GM18511 (cell line): Measurements from ENCODE around the gene WTIP.
"Not testable (repeated sequence)": the region's sequence is repeated elsewhere in the genome, so short reads cannot be mapped to it uniquely, and the experiment has no call there.

Experiments
- ATAC-seq: cut with Tn5 transposase; IDR thresholded peaks from one replicate; pipeline ENCODE4 v1.9.1; 2021; ENCODE audit warnings: mild to moderate bottlenecking, moderate library complexity; ENCODE audit not compliant: unreplicated experiment

The WTIP gene

GRCh38 chr19:34480971-34481841, at the start of gene WTIP:
WTIP (plus strand) TSS chr19:34481758; CDS start chr19:34481975, 217 bp downstream.
- ATAC-seq = no peak

- no peak for ATAC-seq
Measured at GRCh38 chr19:34432797-34433196, 48.8 kb upstream of the WTIP start.

- no peak for ATAC-seq
Measured at GRCh38 chr19:34436716-34437115, 44.8 kb upstream of the WTIP start.

- ATAC-seq = no peak
Measured at GRCh38 chr19:34448191-34448590, 33.4 kb upstream of the WTIP start.

GRCh38 chr19:34452723-34453122, 28.8 kb upstream of the WTIP start:
- no peak for ATAC-seq

- ATAC-seq = no peak
Measured at GRCh38 chr19:34454091-34454490, 27.5 kb upstream of the WTIP start.

- ATAC-seq = no peak
Measured at GRCh38 chr19:34454685-34455084, 26.9 kb upstream of the WTIP start.

- not testable (repeated sequence) for ATAC-seq
Measured at GRCh38 chr19:34455783-34456480, 25.6 kb upstream of the WTIP start.

- ATAC-seq = no peak
Measured at GRCh38 chr19:34457446-34457845, 24.1 kb upstream of the WTIP start.

GRCh38 chr19:34458677-34459076, 22.9 kb upstream of the WTIP start:
- ATAC-seq = no peak

- ATAC-seq = no peak
Measured at GRCh38 chr19:34459614-34460013, 21.9 kb upstream of the WTIP start.

- no peak for ATAC-seq
Measured at GRCh38 chr19:34461375-34462100, 20.0 kb upstream of the WTIP start.

- not testable (repeated sequence) for ATAC-seq
Measured at GRCh38 chr19:34464785-34465184, 16.8 kb upstream of the WTIP start.

GRCh38 chr19:34468409-34468808, 13.1 kb upstream of the WTIP start:
- ATAC-seq = no peak

GRCh38 chr19:34469026-34469425, 12.5 kb upstream of the WTIP start:
- not testable (repeated sequence) for ATAC-seq

- no peak for ATAC-seq
Measured at GRCh38 chr19:34471906-34472700, 9.5 kb upstream of the WTIP start.

- no peak for ATAC-seq
Measured at GRCh38 chr19:34474233-34474989, 7.1 kb upstream of the WTIP start.

- no peak for ATAC-seq
Measured at GRCh38 chr19:34475026-34475974, 6.3 kb upstream of the WTIP start.
